GM18517 (cell line): ENCODE results near the gene SPATA24.

Experiments used
- ATAC-seq: cut with Tn5 transposase; IDR thresholded peaks from one replicate; pipeline ENCODE4 v1.9.1; 2021; ENCODE audit warnings: mild to moderate bottlenecking, moderate library complexity; ENCODE audit not compliant: unreplicated experiment

SPATA24 gene

GRCh38 chr5:139383993-139384590 lies 19.8 kb downstream of the SPATA24 start:
- ATAC-seq: no peak

- no peak for ATAC-seq
Observed at GRCh38 chr5:139383275-139383992, 20.5 kb downstream of the SPATA24 start, which contains the start of gene SLC23A1. TSS of gene SLC23A1 (minus strand) at chr5:139383297. CDS start at chr5:139383253, 44 bp downstream.

GRCh38 chr5:139382807-139383206 lies 21.1 kb downstream of the SPATA24 start:
- no peak for ATAC-seq

GRCh38 chr5:139381837-139382761 lies 21.8 kb downstream of the SPATA24 start:
- ATAC-seq: no peak

- no peak for ATAC-seq
Observed at GRCh38 chr5:139379626-139380449, 24.1 kb downstream of the SPATA24 start.

- ATAC-seq: no peak
Observed at GRCh38 chr5:139378941-139379361, 24.9 kb downstream of the SPATA24 start.

GRCh38 chr5:139378101-139378825 lies 25.6 kb downstream of the SPATA24 start:
- no peak for ATAC-seq

- ATAC-seq: no peak
Observed at GRCh38 chr5:139377226-139377625, 26.7 kb downstream of the SPATA24 start.

- ATAC-seq: no peak
Observed at GRCh38 chr5:139376364-139376763, 27.5 kb downstream of the SPATA24 start.

- no peak for ATAC-seq
Observed at GRCh38 chr5:139374909-139375308, 29.0 kb downstream of the SPATA24 start.

GRCh38 chr5:139371482-139372435 lies 32.1 kb downstream of the SPATA24 start:
- no peak for ATAC-seq

- ATAC-seq: no peak
Observed at GRCh38 chr5:139369181-139369580, 34.7 kb downstream of the SPATA24 start.

- no peak for ATAC-seq
Observed at GRCh38 chr5:139368613-139369012, 35.3 kb downstream of the SPATA24 start.

- no peak for ATAC-seq
Observed at GRCh38 chr5:139364466-139364865, 39.4 kb downstream of the SPATA24 start.

- no peak for ATAC-seq
Observed at GRCh38 chr5:139363937-139364336, 40.0 kb downstream of the SPATA24 start.

GRCh38 chr5:139361835-139362429 lies 42.0 kb downstream of the SPATA24 start:
- ATAC-seq: no peak

GRCh38 chr5:139360384-139360783 lies 43.5 kb downstream of the SPATA24 start:
- no peak for ATAC-seq

GRCh38 chr5:139358064-139358463 lies 45.8 kb downstream of the SPATA24 start:
- ATAC-seq: no peak
